HL-60 (cell line): Measurements from ENCODE around the gene LYSMD2.

Source experiments
- GABPA ChIP-seq: IDR thresholded peaks from 2 replicates; pipeline ENCODE4 v1.6.1; 2012; ENCODE audit warnings: low read depth
- POLR2AphosphoS5 ChIP-seq: IDR thresholded peaks from 2 replicates; pipeline ENCODE4 v1.6.1; 2012; ENCODE audit warnings: low read depth
- SPI1 ChIP-seq: IDR thresholded peaks from 2 replicates; pipeline ENCODE4 v1.6.1; 2012; ENCODE audit warnings: low read depth, mild to moderate bottlenecking, borderline replicate concordance
- TF ChIP-seq, protein P1 (sequence below): IDR thresholded peaks from one replicate; pipeline ENCODE4 v1.5.1; 2011; ENCODE audit warnings: low read length, control low read depth, inconsistent platforms; ENCODE audit not compliant: insufficient read depth
- TF ChIP-seq, protein P2 (sequence below): IDR thresholded peaks from 2 replicates; pipeline ENCODE4 v1.6.1; 2012; ENCODE audit warnings: low read depth; ENCODE audit not compliant: insufficient replicate concordance

- TF ChIP-seq, protein P1, sequence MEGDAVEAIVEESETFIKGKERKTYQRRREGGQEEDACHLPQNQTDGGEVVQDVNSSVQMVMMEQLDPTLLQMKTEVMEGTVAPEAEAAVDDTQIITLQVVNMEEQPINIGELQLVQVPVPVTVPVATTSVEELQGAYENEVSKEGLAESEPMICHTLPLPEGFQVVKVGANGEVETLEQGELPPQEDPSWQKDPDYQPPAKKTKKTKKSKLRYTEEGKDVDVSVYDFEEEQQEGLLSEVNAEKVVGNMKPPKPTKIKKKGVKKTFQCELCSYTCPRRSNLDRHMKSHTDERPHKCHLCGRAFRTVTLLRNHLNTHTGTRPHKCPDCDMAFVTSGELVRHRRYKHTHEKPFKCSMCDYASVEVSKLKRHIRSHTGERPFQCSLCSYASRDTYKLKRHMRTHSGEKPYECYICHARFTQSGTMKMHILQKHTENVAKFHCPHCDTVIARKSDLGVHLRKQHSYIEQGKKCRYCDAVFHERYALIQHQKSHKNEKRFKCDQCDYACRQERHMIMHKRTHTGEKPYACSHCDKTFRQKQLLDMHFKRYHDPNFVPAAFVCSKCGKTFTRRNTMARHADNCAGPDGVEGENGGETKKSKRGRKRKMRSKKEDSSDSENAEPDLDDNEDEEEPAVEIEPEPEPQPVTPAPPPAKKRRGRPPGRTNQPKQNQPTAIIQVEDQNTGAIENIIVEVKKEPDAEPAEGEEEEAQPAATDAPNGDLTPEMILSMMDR, result no peak
- TF ChIP-seq POLR2AphosphoS5 (no peak), GABPA (no peak), SPI1 (no peak)
- TF ChIP-seq, protein P2, sequence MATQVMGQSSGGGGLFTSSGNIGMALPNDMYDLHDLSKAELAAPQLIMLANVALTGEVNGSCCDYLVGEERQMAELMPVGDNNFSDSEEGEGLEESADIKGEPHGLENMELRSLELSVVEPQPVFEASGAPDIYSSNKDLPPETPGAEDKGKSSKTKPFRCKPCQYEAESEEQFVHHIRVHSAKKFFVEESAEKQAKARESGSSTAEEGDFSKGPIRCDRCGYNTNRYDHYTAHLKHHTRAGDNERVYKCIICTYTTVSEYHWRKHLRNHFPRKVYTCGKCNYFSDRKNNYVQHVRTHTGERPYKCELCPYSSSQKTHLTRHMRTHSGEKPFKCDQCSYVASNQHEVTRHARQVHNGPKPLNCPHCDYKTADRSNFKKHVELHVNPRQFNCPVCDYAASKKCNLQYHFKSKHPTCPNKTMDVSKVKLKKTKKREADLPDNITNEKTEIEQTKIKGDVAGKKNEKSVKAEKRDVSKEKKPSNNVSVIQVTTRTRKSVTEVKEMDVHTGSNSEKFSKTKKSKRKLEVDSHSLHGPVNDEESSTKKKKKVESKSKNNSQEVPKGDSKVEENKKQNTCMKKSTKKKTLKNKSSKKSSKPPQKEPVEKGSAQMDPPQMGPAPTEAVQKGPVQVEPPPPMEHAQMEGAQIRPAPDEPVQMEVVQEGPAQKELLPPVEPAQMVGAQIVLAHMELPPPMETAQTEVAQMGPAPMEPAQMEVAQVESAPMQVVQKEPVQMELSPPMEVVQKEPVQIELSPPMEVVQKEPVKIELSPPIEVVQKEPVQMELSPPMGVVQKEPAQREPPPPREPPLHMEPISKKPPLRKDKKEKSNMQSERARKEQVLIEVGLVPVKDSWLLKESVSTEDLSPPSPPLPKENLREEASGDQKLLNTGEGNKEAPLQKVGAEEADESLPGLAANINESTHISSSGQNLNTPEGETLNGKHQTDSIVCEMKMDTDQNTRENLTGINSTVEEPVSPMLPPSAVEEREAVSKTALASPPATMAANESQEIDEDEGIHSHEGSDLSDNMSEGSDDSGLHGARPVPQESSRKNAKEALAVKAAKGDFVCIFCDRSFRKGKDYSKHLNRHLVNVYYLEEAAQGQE, result no peak
Measured at GRCh38 chr15:51783967-51784366, 46.5 kb upstream of the LYSMD2 start.
